ENCODE results near the gene NCOR1.

DNA sequence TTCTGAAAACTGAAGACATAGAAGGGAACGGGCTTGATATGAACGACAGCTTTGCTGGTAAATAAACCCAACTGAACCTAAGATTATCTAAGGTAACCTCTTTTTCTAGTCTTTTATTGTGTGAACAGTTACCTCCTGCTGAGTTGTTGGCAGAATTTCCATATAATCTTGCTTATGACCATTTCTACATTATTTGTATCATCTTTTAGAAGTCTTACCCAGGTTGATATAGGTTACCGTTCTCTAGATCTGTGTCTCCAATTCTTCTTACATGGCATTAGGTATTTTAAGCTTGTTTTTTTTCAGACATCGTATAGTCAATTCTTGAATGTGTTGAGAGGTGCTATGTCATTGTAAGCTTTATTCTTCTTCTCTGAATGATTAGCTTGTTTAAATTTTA lies 191.5 kb downstream of the NCOR1 start:
- TF ChIP-seq POLR2A (IDR thresholded peaks at IDR 0.05; ENCODE audit: control extremely low read depth in 1 of 2, low read depth in 2 of 2, low read length in 2 of 2) = no peak
- TF ChIP-seq, protein P1, sequence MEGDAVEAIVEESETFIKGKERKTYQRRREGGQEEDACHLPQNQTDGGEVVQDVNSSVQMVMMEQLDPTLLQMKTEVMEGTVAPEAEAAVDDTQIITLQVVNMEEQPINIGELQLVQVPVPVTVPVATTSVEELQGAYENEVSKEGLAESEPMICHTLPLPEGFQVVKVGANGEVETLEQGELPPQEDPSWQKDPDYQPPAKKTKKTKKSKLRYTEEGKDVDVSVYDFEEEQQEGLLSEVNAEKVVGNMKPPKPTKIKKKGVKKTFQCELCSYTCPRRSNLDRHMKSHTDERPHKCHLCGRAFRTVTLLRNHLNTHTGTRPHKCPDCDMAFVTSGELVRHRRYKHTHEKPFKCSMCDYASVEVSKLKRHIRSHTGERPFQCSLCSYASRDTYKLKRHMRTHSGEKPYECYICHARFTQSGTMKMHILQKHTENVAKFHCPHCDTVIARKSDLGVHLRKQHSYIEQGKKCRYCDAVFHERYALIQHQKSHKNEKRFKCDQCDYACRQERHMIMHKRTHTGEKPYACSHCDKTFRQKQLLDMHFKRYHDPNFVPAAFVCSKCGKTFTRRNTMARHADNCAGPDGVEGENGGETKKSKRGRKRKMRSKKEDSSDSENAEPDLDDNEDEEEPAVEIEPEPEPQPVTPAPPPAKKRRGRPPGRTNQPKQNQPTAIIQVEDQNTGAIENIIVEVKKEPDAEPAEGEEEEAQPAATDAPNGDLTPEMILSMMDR (IDR thresholded peaks at IDR 0.05; ENCODE audit: control extremely low read depth in 1 of 3, insufficient read depth in 1 of 3, low read depth in 1 of 3, low read length in 3 of 3) = no peak
- no peak for TF ChIP-seq CEBPB (IDR thresholded peaks at IDR 0.05; ENCODE audit: low read depth, low read length)
- TF ChIP-seq POLR2AphosphoS5 (IDR thresholded peaks at IDR 0.05; ENCODE audit: low read depth, low read length) = no peak
- TF ChIP-seq RAD21 (IDR thresholded peaks at IDR 0.05 in 1 of 2, conservative IDR thresholded peaks at IDR 0.05 in 1 of 2; ENCODE audit: low read depth in 2 of 2, low read length in 2 of 2) = no peak
- no peak for TF ChIP-seq EZH2 (IDR thresholded peaks at IDR 0.05; ENCODE audit: low read depth, low read length, severe bottlenecking)
- TF ChIP-seq NRF1 (IDR thresholded peaks at IDR 0.05; ENCODE audit: low read depth, low read length) = no peak
- no peak for TF ChIP-seq CHD2 (IDR thresholded peaks at IDR 0.05; ENCODE audit: low read length)
- TF ChIP-seq TEAD4 (IDR thresholded peaks at IDR 0.05; ENCODE audit: low read depth, low read length) = no peak
- TF ChIP-seq KDM1A (IDR thresholded peaks at IDR 0.05; ENCODE audit: borderline replicate concordance, low read length) = no peak
- TF ChIP-seq SRF (IDR thresholded peaks at IDR 0.05; ENCODE audit: low read depth, low read length) = no peak
- no peak for TF ChIP-seq RNF2 (IDR thresholded peaks at IDR 0.05; ENCODE audit: borderline replicate concordance, low read depth, low read length, missing control alignments, poor library complexity, severe bottlenecking)
- no peak for TF ChIP-seq MAFK (IDR thresholded peaks at IDR 0.05; ENCODE audit: low read depth, low read length)
